HG03095 (cell line): ENCODE data around the gene INSC.
A peak's percentile ranks its signal among the peaks of the same experiment; 100 is the strongest.

Experiments
- ATAC-seq: cut with Tn5 transposase; IDR thresholded peaks from one replicate; pipeline ENCODE4 v1.9.1; 2021; ENCODE audit warnings: moderate library complexity; ENCODE audit not compliant: unreplicated experiment

The INSC gene

DNA sequence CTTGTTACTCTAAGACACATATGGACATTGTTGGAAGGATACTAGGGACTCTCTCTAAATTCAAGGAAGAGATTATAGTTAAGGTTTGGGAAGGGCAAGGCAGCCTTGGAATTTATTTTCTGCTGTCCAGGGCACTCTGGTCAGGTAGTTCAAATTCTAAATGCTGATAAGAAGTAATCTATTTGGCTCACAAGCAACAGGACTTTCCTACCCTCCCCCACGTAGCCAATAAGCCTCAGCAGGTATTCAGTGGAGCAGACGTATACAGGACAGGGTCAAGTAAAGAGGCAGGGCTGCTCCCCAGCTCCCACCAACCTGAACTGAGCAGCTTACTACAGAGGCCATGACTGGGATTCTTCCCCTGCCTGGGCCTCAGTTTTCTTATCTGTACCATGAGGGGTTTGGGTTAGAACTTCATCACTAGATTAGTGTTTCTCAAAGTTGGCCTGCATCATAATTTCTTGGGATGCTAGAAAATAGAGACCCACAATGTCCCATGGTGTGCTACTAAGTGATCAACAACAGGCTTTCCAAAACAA is 6.1 kb upstream of the INSC start:
- ATAC-seq = no peak

DNA sequence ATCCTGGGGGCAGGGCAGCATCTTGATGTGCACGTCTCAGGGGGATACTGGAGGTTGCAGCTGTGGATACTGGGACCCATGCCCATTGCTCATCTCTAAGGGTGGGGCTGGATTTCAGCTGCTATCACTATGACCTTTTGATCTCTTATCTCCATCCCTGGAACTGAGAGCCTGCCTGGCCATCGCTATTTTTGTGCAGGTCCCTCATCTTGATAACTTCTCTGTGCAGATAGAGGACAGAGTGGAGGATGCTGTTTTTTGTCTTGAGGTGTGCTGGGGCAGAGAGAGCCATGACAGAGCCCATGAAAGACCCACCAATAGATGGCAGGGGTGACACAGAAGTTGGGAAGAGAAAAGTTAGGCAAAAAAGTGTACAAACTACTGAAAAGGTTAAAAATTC is 5.1 kb upstream of the INSC start:
- no peak for ATAC-seq

DNA sequence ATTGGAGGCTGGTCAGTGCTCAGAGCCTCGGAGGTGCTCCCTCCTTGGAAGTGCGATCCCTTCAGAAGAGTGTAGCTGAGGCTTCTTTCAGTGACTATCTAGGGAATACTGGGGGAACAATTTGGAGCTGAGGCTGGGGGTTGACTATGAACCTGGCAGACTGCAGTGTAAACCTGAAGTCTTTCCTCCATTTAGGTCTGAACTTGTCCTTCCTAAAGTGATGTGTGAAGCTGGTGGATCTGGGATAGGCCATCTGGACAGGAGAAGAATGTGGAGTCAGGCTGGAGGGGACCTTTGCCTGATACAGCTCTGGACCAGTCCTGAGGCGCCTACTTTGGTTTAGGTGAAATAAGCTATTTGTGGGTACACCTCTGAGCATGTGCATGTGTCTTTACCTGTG is 3.5 kb upstream of the INSC start:
- ATAC-seq = no peak

DNA sequence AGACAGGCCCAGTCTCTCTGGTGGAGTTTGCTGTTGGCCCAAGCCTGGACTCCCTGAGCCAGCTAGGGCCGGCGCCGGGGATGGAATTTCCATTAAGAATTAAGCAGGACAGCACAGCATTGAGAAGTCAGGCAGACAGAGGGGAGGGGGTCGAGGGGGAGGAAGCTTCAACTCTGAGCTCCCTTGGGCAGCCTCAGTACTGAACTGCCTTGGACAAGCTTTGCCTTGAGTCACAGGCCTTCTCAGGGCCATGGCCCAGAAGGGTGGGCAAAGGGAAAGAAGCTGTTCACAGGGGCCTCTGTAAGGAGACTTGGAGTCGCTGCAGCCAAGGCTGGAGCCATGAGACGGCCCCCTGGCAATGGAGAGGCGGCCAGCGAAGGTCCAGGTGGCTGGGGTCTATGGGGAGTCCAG is 2.6 kb upstream of the INSC start:
- no peak for ATAC-seq

DNA sequence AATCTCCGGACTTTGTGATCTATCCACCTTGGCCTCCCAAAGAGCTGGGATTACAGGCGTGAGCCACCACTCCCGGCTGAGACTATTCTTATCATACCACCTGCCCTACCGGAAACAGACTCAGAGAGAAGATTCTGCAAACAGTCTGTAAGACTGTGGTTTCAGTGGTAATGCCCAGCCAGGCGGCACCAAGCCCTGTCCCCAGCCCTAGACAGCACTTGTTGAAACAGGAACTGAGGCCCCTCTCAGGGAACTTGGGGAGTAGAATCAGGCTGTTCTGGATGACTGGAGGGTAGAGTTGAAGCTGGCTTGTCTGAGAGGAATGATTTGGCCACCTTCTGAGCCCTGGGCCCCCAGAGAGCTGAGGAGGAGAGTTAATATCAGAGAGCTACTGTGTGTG is 1.3 kb upstream of the INSC start:
- peak; percentile 81 for ATAC-seq

DNA sequence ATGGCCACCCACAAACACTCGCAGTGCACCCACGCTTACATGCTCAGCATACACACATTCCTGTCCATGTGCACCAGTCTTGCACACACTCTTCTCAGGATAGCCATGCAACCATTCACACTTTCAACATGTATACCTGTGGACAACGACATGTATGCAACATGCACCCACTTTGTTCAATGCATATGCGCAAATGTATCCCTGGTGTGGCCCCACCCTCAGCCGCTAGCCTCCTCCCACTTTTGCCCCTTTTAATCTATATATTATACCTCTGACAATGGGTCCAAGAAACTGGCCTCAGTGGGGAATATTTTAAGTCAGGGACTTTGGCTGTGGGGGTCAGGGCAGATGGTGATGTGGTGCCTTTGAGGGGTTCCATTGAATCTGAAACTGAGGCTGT is 963 bp downstream of the INSC start:
- ATAC-seq = no peak

DNA sequence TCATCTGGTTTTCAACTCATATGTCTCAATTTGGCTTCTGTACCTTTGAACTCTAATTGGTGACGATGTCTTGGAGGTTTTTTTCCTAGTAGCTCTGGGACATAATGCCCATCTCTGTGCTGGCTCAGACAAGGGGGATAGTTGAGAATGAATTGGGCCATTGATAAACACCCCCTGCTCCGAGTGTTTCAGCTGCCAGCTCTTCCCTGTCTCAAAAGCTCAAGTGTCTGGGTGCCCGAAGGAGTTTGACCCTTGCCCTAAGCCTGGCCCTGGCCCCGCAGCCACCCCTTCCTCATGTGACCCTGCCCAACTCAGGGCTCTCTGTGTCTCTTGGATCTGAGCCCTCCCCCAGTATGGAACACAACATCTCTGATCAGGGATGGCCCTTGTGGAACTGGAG is 3.0 kb downstream of the INSC start:
- ATAC-seq = no peak

DNA sequence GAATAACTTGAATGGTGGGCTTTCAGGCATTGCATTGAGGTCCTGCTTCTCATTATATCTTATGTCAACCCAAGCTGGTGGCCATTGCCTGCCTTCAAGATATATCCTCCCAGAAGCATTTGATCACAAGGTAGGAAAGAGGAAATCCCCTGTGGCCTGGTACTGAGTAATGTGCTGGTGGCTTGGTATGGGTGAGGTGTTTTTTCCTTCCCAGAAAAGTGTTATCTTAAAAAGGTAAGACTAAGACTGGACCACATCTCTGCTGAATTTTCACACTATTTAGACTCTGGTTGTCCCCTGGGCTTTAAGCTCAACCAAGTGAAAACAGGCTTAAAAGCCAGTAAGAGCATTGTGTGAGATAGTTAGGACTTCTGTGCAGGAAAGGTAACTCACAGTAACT is 3.7 kb downstream of the INSC start:
- ATAC-seq = no peak

DNA sequence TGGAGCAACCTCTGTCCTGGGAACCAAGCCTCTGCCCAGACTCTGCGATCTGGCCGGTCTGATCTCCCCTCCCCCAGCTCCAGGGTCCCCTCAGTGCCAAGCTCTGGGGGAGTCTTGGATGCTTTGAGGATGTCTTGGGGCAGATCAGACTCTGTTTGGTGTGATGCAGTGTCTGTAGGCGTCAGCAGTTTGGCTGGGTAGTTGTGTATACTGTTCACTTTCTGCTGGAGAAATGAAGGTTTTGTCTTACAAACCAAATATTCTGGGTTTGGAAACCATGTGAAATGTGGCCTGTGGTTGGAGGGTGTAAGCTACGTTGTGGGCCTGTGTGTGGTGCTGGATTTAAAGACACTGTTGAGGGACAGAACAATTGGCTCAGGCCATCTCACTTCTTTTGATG is 4.6 kb downstream of the INSC start:
- ATAC-seq = no peak

DNA sequence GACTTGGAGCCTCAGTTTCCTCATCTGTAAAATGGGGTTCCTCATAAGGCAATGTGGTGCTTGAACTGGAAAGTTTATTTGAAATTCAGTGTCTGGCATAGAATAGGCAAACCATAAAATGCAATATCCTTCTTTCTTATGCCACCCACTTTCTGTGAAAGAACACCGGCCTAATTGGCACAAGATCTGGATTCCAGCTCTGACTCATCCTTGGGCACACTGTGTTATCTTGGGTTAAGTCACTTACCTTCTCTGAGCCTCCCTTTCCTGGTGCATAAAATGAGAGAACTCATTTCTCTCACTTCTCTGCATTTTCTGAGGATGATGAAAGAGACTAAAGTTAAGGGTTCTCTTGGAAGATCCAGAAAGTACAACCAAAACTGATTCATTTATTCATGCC is 5.1 kb downstream of the INSC start:
- no peak for ATAC-seq

DNA sequence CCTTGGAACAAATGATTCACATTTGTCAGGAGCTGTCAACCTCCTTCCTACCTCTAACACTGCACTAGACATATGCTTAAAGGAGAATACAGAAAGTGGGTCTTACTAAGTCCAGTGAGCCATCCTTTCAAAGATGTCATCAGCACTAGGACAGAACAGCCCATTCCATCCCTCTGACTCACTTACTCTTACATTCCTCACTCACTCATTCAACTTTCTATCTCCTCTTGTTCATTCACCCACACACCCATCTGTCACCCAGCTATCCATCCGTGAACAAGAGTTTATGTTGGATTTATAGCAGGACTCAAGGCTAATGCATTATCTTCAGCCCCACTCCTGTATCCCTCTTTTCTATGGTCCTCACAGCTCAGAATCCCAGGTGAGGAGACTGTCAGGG is 9.1 kb downstream of the INSC start:
- ATAC-seq = no peak

DNA sequence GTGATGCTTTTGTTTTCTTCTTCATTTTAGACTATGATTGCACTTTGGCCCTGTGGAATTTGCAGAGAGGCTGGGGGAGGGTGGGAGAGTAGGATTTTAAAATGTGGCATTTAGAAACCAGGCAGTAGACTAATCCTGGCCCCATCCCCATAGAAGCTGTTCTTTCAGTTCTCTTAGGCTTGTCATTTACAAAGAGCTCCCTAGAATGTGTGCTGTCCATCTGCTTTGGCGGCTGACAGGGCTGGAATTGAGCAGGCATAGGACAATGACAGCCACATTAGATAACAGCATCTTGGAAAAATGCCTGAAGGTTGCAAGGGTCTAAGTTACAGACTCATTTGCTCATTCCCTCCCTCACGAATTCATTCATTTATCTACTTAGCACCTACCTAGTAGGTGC is 9.8 kb downstream of the INSC start:
- no peak for ATAC-seq

DNA sequence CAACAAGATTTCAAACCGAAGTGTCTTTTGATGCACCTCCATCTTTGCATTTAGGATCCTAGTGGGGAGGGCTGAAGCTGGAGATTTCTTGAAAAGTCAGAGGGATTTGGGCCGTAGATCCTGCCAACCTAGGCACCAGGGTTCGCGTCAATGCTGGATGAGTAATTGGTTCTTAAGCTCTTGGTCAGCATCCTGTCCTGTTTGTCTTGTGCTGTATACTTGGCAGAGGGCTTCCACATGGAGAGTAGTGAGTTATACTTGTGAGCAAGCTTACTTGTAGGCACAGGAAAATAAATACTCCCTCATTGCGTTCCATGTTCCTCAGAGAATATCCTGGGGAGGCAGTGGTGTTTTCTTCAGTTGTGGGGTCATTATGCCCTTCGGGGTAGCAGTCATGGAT is 12.6 kb downstream of the INSC start:
- no peak for ATAC-seq

DNA sequence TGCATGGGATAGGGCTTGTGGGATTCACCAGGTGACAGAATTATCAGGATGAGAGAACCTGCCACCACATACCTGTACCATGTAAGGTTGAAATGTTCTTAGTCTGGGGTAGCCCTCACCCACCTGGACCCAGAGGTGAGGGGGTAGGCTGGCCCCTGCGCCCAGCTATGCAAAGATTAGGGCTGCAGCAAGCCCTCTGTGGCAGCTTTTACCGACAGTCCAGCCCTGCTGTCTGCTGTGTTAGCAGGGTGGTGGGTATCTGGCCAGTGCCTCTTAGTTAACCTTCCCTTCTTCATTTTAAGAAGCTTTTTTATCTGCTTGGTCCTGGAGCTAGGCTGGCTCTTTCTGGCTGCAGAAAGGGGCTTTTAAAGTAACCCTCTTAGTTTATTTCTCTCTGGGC is 13.9 kb downstream of the INSC start:
- ATAC-seq = no peak

DNA sequence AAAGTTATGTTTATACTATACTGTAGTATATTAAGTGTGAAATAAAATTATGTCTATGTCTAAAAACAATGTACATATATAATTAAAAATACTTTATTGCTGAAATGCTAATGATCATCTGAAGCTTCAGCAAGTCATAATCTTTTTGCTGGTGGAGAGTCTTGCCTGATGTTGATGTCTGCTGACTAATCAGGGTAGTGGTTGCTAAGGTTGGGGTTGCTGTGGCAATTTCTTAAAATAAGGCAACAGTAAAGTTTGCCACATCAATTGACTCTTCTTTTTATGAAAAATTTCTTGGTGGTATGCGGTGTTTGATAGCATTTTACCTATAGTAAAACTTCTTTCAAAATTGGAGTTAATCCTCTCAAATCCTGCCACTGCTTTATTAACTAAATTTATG is 21.4 kb downstream of the INSC start:
- no peak for ATAC-seq

DNA sequence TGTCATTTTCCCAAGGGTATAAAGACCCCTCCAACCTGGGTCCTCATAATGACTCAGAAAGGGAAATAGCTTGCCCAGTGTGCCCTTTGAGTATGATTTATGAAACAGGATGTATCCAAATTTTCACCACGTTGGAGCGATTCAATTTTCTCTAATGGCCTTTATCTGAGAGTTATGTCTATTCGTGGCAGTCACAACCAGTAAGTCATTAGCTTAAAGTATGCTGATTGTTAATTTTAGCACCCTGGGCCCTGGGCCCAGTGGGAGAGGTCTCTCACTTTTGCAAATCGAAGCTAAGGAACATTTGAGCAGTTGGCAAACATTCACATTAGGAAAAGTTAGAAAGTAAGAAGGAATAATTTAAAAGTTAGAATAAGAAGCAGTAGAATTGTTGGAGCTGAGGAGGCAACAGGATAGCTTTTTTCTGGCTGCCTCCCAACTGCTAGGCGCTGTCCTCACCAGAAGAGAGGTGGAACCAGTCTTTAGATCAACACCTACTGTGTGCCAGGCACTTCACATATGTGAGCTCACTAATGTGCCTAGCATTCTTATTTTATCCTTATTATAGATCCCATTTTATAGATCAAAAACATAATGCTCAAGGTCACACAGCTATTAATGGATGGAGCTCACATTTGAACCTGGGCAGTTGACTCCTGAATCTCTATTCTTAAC is 24.5 kb downstream of the INSC start:
- no peak for ATAC-seq

DNA sequence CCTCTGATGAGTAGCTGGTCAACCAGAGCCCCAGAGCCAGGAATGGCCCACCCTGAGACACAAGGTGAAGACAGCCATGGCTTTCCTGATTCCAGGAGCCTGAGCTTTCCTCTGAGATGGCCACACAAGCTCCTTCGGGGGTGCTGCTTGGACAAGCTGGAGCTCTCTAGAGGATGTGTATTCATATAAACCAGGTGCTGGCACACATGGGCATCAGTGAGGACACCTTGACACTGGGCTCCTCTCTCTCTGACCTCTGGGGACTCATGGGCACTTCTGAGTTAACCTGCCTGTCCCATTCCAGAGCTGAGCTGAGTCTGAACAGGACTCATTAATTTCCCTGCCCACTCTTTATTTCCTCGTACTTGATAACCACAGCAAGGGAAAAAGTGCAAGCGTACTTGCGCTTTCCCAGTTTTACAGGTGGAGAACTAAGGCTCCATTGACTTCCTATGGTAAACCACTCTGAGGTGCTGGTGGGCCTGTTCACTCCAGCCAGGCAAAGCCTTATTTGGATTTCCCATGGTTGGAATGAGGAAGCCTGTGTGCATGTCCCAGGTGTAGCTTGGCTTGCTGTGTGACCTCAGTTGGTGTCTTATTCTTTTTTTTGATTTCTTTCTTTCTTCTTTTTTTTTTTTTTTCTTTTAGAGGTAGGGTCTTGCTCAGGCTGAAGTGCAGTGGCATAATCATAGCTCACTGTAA is 25.4 kb downstream of the INSC start:
- ATAC-seq = no peak

DNA sequence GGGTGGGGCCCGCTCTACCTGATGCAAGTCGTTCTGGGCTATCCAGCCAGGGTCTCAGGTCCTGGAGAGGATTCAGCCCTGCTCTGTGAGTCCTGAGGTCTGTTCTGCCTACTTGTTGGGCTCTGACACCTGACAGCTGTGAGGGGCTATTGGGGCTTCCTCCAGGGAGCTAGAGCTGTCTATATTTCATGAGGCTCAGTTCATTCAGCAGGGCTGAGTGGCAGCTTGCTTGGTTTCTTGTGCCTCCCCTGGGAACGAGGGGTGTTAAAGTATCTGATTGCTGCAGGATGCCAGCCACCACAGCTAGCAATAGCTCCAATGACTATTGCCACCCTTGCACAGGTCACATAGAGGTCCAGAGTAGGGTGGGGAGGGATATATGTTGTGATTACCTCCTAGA is 26.7 kb downstream of the INSC start:
- no peak for ATAC-seq

DNA sequence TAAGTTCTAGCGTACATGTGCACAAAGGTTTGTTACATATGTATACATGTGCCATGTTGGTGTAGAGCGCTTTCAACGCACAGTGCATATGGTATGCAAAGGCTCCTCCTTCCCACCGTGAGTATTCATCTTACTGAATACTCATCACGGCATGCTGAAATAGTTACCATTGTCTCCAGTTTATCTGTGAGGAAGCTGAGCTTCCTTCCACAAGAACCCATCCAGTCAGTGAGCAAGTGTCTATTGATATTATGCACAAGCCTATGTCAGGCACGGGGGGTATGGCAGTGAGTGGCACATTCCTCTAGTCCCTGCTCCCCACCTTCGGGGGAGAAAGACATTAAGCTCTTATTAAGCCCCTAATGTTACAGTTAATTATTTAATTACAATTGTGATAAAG is 28.1 kb downstream of the INSC start:
- no peak for ATAC-seq

DNA sequence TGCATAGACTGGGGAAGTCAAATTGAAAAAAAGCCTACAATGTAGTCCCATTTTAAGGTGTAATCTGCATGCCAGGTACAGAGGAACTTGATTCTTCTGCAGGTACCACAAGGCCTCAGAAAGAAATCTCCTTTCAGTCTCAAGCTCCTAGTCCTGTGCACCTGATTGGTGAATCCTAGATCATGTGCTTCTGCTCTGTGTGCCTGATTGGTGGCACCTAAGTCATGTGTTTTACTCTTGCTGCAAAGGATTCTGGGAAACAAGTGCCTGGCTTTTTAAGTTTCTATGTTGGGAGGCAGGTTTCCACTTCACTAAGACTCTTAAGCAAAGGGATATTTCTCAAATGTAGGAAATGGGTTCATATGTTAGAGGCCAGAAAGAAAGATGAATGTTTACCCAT is 29.1 kb downstream of the INSC start:
- no peak for ATAC-seq

DNA sequence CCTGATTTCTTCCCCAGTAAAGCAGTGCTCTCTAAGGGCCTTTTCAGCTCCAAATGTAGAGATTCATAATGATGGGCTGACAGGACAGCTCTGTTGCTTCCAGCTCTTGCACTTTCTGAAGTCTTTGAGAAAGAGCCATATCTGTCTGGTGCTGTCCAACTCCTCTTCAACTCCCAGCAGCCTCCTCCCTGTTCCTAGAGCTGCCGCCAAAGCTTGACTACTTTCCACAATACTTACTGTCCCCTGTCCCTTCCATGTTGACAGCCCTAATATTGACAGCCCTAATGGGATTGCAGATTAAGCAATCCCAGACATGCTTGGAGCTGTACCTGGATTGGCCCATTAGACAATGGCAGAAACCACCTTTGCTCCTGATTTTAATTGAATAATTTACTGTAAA is 29.6 kb downstream of the INSC start:
- no peak for ATAC-seq

DNA sequence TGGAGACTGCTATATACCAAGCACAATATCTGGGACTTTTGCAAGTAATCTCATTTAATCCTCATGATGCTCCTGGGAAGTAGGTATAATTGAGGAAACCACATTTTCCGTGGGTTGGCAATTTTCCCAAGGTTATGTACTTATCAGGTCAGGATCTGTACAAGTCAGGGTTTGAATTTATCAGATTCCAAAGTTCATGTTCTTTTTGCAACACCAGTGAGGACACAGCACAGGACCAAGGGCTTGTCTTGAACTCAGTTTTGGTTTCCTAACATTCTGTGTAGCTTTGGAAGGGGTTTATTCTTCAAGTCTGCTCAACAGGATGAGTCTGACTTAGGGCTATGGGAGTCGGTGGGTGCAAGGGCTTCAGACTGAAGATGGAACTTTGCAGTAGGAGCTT is 30.4 kb downstream of the INSC start:
- ATAC-seq = no peak

DNA sequence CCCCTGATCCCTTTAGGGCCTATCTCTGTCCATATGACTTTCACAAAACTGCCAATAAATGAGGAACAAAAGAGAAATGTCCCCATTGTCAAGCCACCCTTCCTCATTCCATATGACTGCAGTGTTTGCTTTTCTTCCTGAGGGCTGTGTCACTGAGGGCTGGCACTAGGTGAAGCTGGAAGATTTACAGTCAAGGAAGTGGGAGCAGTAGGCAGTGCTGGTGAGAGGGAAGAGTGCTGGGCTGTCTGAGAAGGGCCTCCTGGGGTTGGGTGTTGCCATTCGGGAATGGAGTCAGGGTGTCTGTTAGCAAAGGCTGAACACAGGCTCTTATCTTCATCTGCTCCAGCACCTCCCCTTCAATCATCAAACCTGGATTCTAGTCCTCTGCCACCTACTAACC is 30.9 kb downstream of the INSC start:
- ATAC-seq = no peak
